NCI-H2029 treated with DMSO at 0.1 percent for 48 hours (cell line): Measurements from ENCODE around the gene MRPS21.
"Not testable (repeated sequence)": the region's sequence is repeated elsewhere in the genome, so short reads cannot be mapped to it uniquely, and the experiment has no call there.

Source experiments
- DNase-seq: peaks from one replicate; lab custom pipeline; 2025; lab: John Stamatoyannopoulos, UW

Gene MRPS21

GRCh38 chr1:150281758-150282557 lies 11.7 kb upstream of the MRPS21 start, which contains the start of gene CIART:
TSS of gene CIART (plus strand) at chr1:150282554. CDS start at chr1:150283268, 714 bp downstream.
- DNase-seq: peak; percentile 96

- DNase-seq: peak; percentile 71
These were observed 11.1 kb upstream of the MRPS21 start for GRCh38 chr1:150282558-150282958.

GRCh38 chr1:150283260-150283659 lies 10.4 kb upstream of the MRPS21 start:
- no peak for DNase-seq

GRCh38 chr1:150288382-150288781 lies 5.3 kb upstream of the MRPS21 start:
- no peak for DNase-seq

- no peak for DNase-seq
These were observed 4.8 kb upstream of the MRPS21 start for GRCh38 chr1:150288822-150289221.

- DNase-seq: no peak
These were observed 1.8 kb downstream of the MRPS21 start for GRCh38 chr1:150295476-150295875.

- no peak for DNase-seq
These were observed 6.1 kb downstream of the MRPS21 start for GRCh38 chr1:150299716-150300115.

GRCh38 chr1:150302338-150302737 lies 8.7 kb downstream of the MRPS21 start:
- no peak for DNase-seq

GRCh38 chr1:150302902-150303301 lies 9.2 kb downstream of the MRPS21 start:
- DNase-seq: no peak

GRCh38 chr1:150308585-150308984 lies 14.9 kb downstream of the MRPS21 start:
- not testable (repeated sequence) for DNase-seq

GRCh38 chr1:150309758-150310508 lies 16.3 kb downstream of the MRPS21 start:
- DNase-seq: peak; percentile 83

- no peak for DNase-seq
These were observed 18.1 kb downstream of the MRPS21 start for GRCh38 chr1:150311762-150312161.

GRCh38 chr1:150314691-150315090 lies 21.0 kb downstream of the MRPS21 start:
- not testable (repeated sequence) for DNase-seq

- no peak for DNase-seq
These were observed 27.0 kb downstream of the MRPS21 start for GRCh38 chr1:150320667-150320978.

GRCh38 chr1:150321826-150322166 lies 28.1 kb downstream of the MRPS21 start:
- DNase-seq: no peak

GRCh38 chr1:150322310-150322709 lies 28.6 kb downstream of the MRPS21 start:
- no peak for DNase-seq

GRCh38 chr1:150332651-150333290 lies 39.1 kb downstream of the MRPS21 start:
- no peak for DNase-seq

GRCh38 chr1:150346316-150346715 lies 52.7 kb downstream of the MRPS21 start:
- no peak for DNase-seq

GRCh38 chr1:150352866-150353265 lies 59.2 kb downstream of the MRPS21 start:
- no peak for DNase-seq
